HEK293 (cell line): Measurements from ENCODE around the gene TTC31.
A peak's percentile ranks its signal among the peaks of the same experiment; 100 is the strongest.

ENCODE experiments used
- AEBP2 ChIP-seq: fragments of 450-650 bp; formaldehyde crosslinking; IDR thresholded peaks from 2 replicates; pipeline ENCODE4 v1.5.1; 2016; ENCODE audit warnings: missing biosample characterization, missing genetic modification characterization, borderline replicate concordance
- BCL11A ChIP-seq: fragments of 450-650 bp; formaldehyde crosslinking; IDR thresholded peaks from 2 replicates; pipeline ENCODE4 v1.5.1; 2016; ENCODE audit warnings: low read depth, missing biosample characterization, missing genetic modification characterization
- GLIS1 ChIP-seq: fragments of 450-650 bp; formaldehyde crosslinking; IDR thresholded peaks from 2 replicates; pipeline ENCODE4 v1.5.1; 2016; ENCODE audit warnings: missing biosample characterization, missing genetic modification characterization
- HOXA7 ChIP-seq: sonication (generic); formaldehyde crosslinking; IDR thresholded peaks from 2 replicates; pipeline ENCODE4 v1.8.1; 2022; ENCODE audit warnings: missing genetic modification reagents, borderline replicate concordance
- KLF8 ChIP-seq: fragments of 450-650 bp; formaldehyde crosslinking; IDR thresholded peaks from 2 replicates; pipeline ENCODE4 v1.5.1; 2016; ENCODE audit warnings: missing biosample characterization, missing genetic modification characterization
- PBX3 ChIP-seq: sonication (generic); formaldehyde crosslinking; IDR thresholded peaks from 2 replicates; pipeline ENCODE4 v1.8.1; 2022; ENCODE audit warnings: mild to moderate bottlenecking, moderate library complexity, missing genetic modification reagents
- PRDM1 ChIP-seq: fragments of 450-650 bp; formaldehyde crosslinking; IDR thresholded peaks from 2 replicates; pipeline ENCODE4; 2016; ENCODE audit warnings: missing biosample characterization, missing genetic modification characterization
- SETDB1 ChIP-seq: IDR thresholded peaks from one replicate; pipeline ENCODE4 v1.6.1; 2017; ENCODE audit warnings: mild to moderate bottlenecking, low read length, moderate library complexity, mixed read lengths; ENCODE audit not compliant: insufficient read length
- TRIM28 ChIP-seq: IDR thresholded peaks from 2 replicates; pipeline ENCODE4 v1.6.1; 2011; ENCODE audit warnings: low read length, control low read depth, borderline replicate concordance
- YY1 ChIP-seq: fragments of 450-650 bp; formaldehyde crosslinking; IDR thresholded peaks from 2 replicates; pipeline ENCODE4 v1.5.1; 2018; ENCODE audit warnings: missing biosample characterization, missing genetic modification characterization
- ZBTB10 ChIP-seq: fragments of 450-650 bp; formaldehyde crosslinking; IDR thresholded peaks from 2 replicates; pipeline ENCODE4 v1.5.1; 2016; ENCODE audit warnings: missing biosample characterization, missing genetic modification characterization
- ZFP41 ChIP-seq: fragments of 450-650 bp; formaldehyde crosslinking; IDR thresholded peaks from 2 replicates; pipeline ENCODE4 v1.5.1; 2016; ENCODE audit warnings: missing biosample characterization, missing genetic modification characterization, borderline replicate concordance
- ZFP69B ChIP-seq: fragments of 450-650 bp; formaldehyde crosslinking; IDR thresholded peaks from 2 replicates; pipeline ENCODE4 v1.5.1; 2016; ENCODE audit warnings: missing biosample characterization, missing genetic modification characterization
- ZNF138 ChIP-seq: fragments of 450-650 bp; formaldehyde crosslinking; IDR thresholded peaks from 2 replicates; pipeline ENCODE4 v1.5.1; 2016; ENCODE audit warnings: missing biosample characterization, missing genetic modification characterization, borderline replicate concordance
- ZNF157 ChIP-seq: fragments of 450-650 bp; formaldehyde crosslinking; IDR thresholded peaks from 2 replicates; pipeline ENCODE4 v1.5.1; 2016; ENCODE audit warnings: missing biosample characterization, missing genetic modification characterization
- ZNF514 ChIP-seq: fragments of 450-650 bp; formaldehyde crosslinking; IDR thresholded peaks from 2 replicates; pipeline ENCODE4 v1.5.1; 2016; ENCODE audit warnings: missing biosample characterization, missing genetic modification characterization
- ZNF521 ChIP-seq: fragments of 450-650 bp; formaldehyde crosslinking; IDR thresholded peaks from 2 replicates; pipeline ENCODE4 v1.5.1; 2017; ENCODE audit warnings: missing biosample characterization, mild to moderate bottlenecking, missing genetic modification characterization
- ZNF600 ChIP-seq: fragments of 450-650 bp; formaldehyde crosslinking; IDR thresholded peaks from 2 replicates; pipeline ENCODE4 v1.5.1; 2016; ENCODE audit warnings: missing biosample characterization, missing genetic modification characterization
- ZNF785 ChIP-seq: fragments of 450-650 bp; formaldehyde crosslinking; IDR thresholded peaks from 2 replicates; pipeline ENCODE4 v1.5.1; 2016; ENCODE audit warnings: missing biosample characterization, missing genetic modification characterization
- ZNF843 ChIP-seq: fragments of 450-650 bp; formaldehyde crosslinking; IDR thresholded peaks from 2 replicates; pipeline ENCODE4 v1.5.1; 2016; ENCODE audit warnings: missing biosample characterization, missing genetic modification characterization
- ZSCAN30 ChIP-seq: fragments of 450-650 bp; IDR thresholded peaks from 2 replicates; pipeline ENCODE4 v1.5.1; 2018; ENCODE audit warnings: missing biosample characterization, mild to moderate bottlenecking, missing genetic modification characterization, moderate library complexity
- ZXDB ChIP-seq: fragments of 450-650 bp; formaldehyde crosslinking; IDR thresholded peaks from 2 replicates; pipeline ENCODE4 v1.5.1; 2016; ENCODE audit warnings: missing biosample characterization, missing genetic modification characterization
- TF ChIP-seq, protein P1 (sequence below): IDR thresholded peaks from 2 replicates; pipeline ENCODE4 v1.6.1; 2011; ENCODE audit warnings: mild to moderate bottlenecking, low read depth, low read length, borderline replicate concordance

TTC31 gene

DNA sequence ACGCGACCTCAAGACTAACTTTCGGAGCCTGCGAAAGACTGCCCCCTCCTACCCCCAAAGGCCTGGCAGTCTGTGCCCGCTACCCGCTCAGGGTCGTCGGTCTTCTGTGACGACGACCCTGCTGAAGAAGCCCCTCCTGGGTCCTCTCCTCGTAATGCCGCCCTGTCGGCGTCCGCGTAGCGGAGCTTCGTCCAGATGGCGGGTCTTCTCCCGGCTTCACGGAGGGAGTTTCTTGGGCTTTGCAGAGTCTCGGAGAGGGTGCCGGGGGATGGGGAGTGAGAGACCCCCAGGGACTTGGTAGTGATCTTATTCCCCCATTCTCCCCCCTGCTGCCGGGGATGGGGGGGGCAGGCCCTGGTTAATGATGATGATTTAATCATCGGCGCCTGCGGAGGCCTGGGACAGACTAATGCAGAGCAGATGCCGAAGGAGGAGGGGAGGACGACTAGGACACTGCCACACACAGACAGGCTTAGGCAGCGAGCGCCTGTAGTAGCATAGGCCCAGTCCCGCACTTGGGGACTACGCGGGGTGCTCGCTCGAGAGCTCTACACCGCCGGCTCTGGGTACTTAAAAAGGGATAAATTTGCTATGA lies 25.1 kb downstream of the TTC31 start (continued):
- TF ChIP-seq PBX3 (CRISPR knock-in tag) (no peak), ZNF157 (tag by site-specific recombination) (no peak), AEBP2 (tag by site-specific recombination) (no peak), TRIM28 (no peak), BCL11A (no peak), ZNF514 (tag by site-specific recombination) (no peak), ZNF600 (tag by site-specific recombination) (0 out of 2 replicates have a peak, but pooled peaks have one; percentile 40), KLF8 (tag by site-specific recombination) (no peak), ZXDB (tag by site-specific recombination) (0 out of 2 replicates have a peak, but pooled peaks have one; percentile 10), YY1 (tag by site-specific recombination) (no peak), ZBTB10 (tag by site-specific recombination) (no peak), ZNF785 (tag by site-specific recombination) (no peak), ZNF138 (tag by site-specific recombination) (no peak), ZFP69B (no peak), GLIS1 (tag by site-specific recombination) (peak; percentile 85), SETDB1 (no peak), ZNF843 (no peak), ZFP41 (tag by site-specific recombination) (no peak), HOXA7 (CRISPR knock-in tag) (no peak), ZNF521 (tag by site-specific recombination) (no peak), PRDM1 (tag by site-specific recombination) (no peak), ZSCAN30 (tag by site-specific recombination) (no peak)
- TF ChIP-seq, protein P1, sequence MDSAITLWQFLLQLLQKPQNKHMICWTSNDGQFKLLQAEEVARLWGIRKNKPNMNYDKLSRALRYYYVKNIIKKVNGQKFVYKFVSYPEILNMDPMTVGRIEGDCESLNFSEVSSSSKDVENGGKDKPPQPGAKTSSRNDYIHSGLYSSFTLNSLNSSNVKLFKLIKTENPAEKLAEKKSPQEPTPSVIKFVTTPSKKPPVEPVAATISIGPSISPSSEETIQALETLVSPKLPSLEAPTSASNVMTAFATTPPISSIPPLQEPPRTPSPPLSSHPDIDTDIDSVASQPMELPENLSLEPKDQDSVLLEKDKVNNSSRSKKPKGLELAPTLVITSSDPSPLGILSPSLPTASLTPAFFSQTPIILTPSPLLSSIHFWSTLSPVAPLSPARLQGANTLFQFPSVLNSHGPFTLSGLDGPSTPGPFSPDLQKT, result no peak
